ENCODE data around the gene ANKRD52.

DNA sequence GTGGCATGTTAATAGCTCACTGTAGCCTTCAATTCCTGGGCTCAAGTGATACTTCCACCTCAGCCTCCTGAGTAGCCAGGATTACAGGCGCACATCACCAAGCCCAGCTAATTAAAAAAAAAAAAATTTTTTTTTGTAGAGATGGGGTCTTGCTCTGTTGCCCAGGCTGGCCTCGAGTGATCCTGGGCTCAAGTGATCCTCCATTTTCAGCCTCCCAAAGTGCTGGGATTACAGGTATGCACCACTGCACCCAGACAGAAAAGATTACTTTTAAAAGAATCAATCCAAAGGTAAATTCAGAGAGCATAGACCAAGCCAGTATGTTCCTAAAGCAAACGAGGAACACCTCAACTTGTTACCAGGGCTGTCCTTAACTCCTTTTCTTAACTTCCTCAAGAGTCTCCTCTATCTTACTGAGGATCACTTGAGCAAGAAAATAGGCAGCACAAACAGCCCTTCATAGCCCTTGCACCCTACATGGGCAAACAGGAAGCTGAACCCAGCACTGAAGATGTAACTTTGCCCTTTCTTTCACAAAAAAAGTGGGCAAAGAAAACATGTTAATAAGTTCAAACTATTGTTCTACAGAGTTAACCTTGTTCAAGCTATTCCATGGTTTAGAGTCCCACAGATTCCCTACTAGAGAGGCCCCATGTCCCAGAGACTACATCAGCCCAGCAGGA, 30.7 kb upstream of the ANKRD52 start:
- TF ChIP-seq EWSR1 (IDR thresholded peaks at IDR 0.05; ENCODE audit: borderline replicate concordance, low read depth, partially characterized antibody) (no peak), CTCF (IDR thresholded peaks at IDR 0.05 in 2 of 3, conservative IDR thresholded peaks at IDR 0.05 in 1 of 3; ENCODE audit: insufficient read depth in 2 of 3, low read depth in 1 of 3, low read length in 3 of 3) (no peak), POLR2AphosphoS5 (IDR thresholded peaks at IDR 0.05; ENCODE audit: control insufficient read depth, insufficient read depth, low read depth, low read length) (no peak), NBN (IDR thresholded peaks at IDR 0.05; ENCODE audit: low read depth) (no peak), ZNF12 (CRISPR knock-in tag; IDR thresholded peaks at IDR 0.05) (no peak), SRSF9 (IDR thresholded peaks at IDR 0.05; ENCODE audit: borderline replicate concordance, low read depth, low read length) (no peak), ZFP36 (IDR thresholded peaks at IDR 0.05; ENCODE audit: low read depth, low read length, partially characterized antibody) (no peak), HSF4 (CRISPR knock-in tag; IDR thresholded peaks at IDR 0.05; ENCODE audit: borderline replicate concordance) (no peak), POLR2A (conservative IDR thresholded peaks at IDR 0.05) (no peak), EP300 (IDR thresholded peaks at IDR 0.05; ENCODE audit: low read length) (no peak), CBX8 (IDR thresholded peaks at IDR 0.05; ENCODE audit: borderline replicate concordance, extremely low read depth, low read depth, low read length, poor library complexity, severe bottlenecking) (no peak), SUPT5H (IDR thresholded peaks at IDR 0.05) (no peak), JUND (IDR thresholded peaks at IDR 0.05; ENCODE audit: borderline replicate concordance, low read depth, low read length) (no peak), JUND (tag; IDR thresholded peaks at IDR 0.05; ENCODE audit: borderline replicate concordance, low read depth, low read length) (no peak)
- TF ChIP-seq, protein P1, sequence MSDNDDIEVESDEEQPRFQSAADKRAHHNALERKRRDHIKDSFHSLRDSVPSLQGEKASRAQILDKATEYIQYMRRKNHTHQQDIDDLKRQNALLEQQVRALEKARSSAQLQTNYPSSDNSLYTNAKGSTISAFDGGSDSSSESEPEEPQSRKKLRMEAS (CRISPR knock-in tag; IDR thresholded peaks at IDR 0.05) = no peak

Measured in K562 (cell line).